Chondrocyte (in vitro differentiated cells): ENCODE results near the gene RSKR. TPM values are rescaled to one million over a fixed set of nuclear protein-coding genes. Genes with fewer than 3 reads are reported as not detected.
A peak's percentile ranks its signal among the peaks of the same experiment; 100 is the strongest.

ENCODE experiments used
- DNase-seq: peaks from one replicate; pipeline ENCODE4 v3.0.0; 2021; ENCODE audit warnings: mixed read lengths, low spot score
- H3K27ac Mint-ChIP-seq: one replicate; pipeline ENCODE4 v1.8.0; 2021; ENCODE audit warnings: mild to moderate bottlenecking, moderate library complexity, mixed read lengths; ENCODE audit not compliant: unreplicated experiment
- H3K27me3 Mint-ChIP-seq: 2 replicates; pipeline ENCODE4 v1.8.0; 2021; ENCODE audit warnings: low read depth, mixed read lengths
- H3K36me3 Mint-ChIP-seq: 2 replicates; pipeline ENCODE4 v1.8.0; 2021; ENCODE audit warnings: low read depth, mixed read lengths
- H3K4me1 Mint-ChIP-seq: 2 replicates; pipeline ENCODE4 v1.8.0; 2021; ENCODE audit warnings: low read depth, mild to moderate bottlenecking, mixed read lengths
- H3K4me3 Mint-ChIP-seq: one replicate; pipeline ENCODE4 v1.8.0; 2021; ENCODE audit warnings: mild to moderate bottlenecking, moderate library complexity, mixed read lengths; ENCODE audit not compliant: unreplicated experiment
- H3K9me3 Mint-ChIP-seq: 2 replicates; pipeline ENCODE4 v1.8.0; 2021; ENCODE audit warnings: low read depth, mixed read lengths
- CTCF ChIP-seq: fragments of 200-600 bp; sonication (generic); IDR thresholded peaks from 2 replicates; pipeline ENCODE4 v1.5.0; 2021; ENCODE audit warnings: antibody characterized with exemption, mild to moderate bottlenecking, moderate library complexity
- total RNA-seq: library from RNA; stranded (reverse); gene quantifications from 3 replicates; pipeline ENCODE4 v1.2.1, GENCODE V29; 2021

The RSKR gene
- total RNA-seq, 1 donor from 2014 or later: 4.7 TPM

- Mint-ChIP-seq H3K27me3 (no peaks in the 10 kb centered on the region), H3K9me3 (no peaks in the 10 kb centered on the region), H3K27ac (no peak overlapping the region), H3K4me1 (no peaks in the 10 kb centered on the region), H3K4me3 (no peak overlapping the region), H3K36me3 (peaks cover 53% of the 10 kb centered on the region)
- no peak for DNase-seq
- no peak for TF ChIP-seq CTCF
These were observed 4.5 kb upstream of the RSKR start for GRCh38 chr17:28618464-28618863.

- H3K36me3 Mint-ChIP-seq: peaks cover 40% of the 10 kb centered on the region
- DNase-seq: no peak
- no peaks in the 10 kb centered on the region for H3K4me1 Mint-ChIP-seq
- no peaks in the 10 kb centered on the region for H3K9me3 Mint-ChIP-seq
- H3K27me3 Mint-ChIP-seq: no peaks in the 10 kb centered on the region
- H3K4me3 Mint-ChIP-seq: no peak overlapping the region
- H3K27ac Mint-ChIP-seq: no peak overlapping the region
- TF ChIP-seq CTCF: no peak
These were observed 2.3 kb upstream of the RSKR start for GRCh38 chr17:28616281-28616680.

GRCh38 chr17:28615260-28615940, 1.4 kb upstream of the RSKR start:
- DNase-seq: no peak
- no peak for TF ChIP-seq CTCF
- no peaks in the 10 kb centered on the region for H3K27me3 Mint-ChIP-seq
- H3K4me3 Mint-ChIP-seq: no peak overlapping the region
- H3K36me3 Mint-ChIP-seq: peaks cover 38% of the 10 kb centered on the region
- H3K4me1 Mint-ChIP-seq: no peaks in the 10 kb centered on the region
- no peak overlapping the region for H3K27ac Mint-ChIP-seq
- no peaks in the 10 kb centered on the region for H3K9me3 Mint-ChIP-seq

GRCh38 chr17:28612936-28613872, 781 bp downstream of the RSKR start:
- H3K4me3 Mint-ChIP-seq: no peak overlapping the region

More at GRCh38 chr17:28612936-28613872, 781 bp downstream of the RSKR start:
- Mint-ChIP-seq H3K27me3 (no peaks in the 10 kb centered on the region), H3K4me1 (no peaks in the 10 kb centered on the region), H3K36me3 (peaks cover 27% of the 10 kb centered on the region), H3K27ac (peak overlapping the region; percentile 30), H3K9me3 (no peaks in the 10 kb centered on the region)
- TF ChIP-seq CTCF: peak; percentile 83
- no peak for DNase-seq
